ENCODE results near the gene PGF.

- TF ChIP-seq CTCF (IDR thresholded peaks at IDR 0.05), result no peak
- TF ChIP-seq POLR2A (IDR thresholded peaks at IDR 0.05), result no peak
Observed at GRCh38 chr14:74947353-74948227, 7.8 kb downstream of the PGF start.

Data from esophagus squamous epithelium (tissue), 4 donors.